Ishikawa (cell line): Measurements from ENCODE around the gene MGLL.

Source experiments
- EP300 ChIP-seq: IDR thresholded peaks from 2 replicates; pipeline ENCODE4 v1.6.1; 2012; ENCODE audit warnings: borderline replicate concordance
- REST ChIP-seq: IDR thresholded peaks from 2 replicates; pipeline ENCODE4 v1.6.1; 2012; ENCODE audit warnings: low read depth, mild to moderate bottlenecking
- USF1 ChIP-seq: IDR thresholded peaks from 2 replicates; pipeline ENCODE4 v1.6.1; 2012

GRCh38 chr3:127680146-127680661 lies 142.1 kb downstream of the MGLL start:
- TF ChIP-seq EP300, result no peak
- no peak for TF ChIP-seq USF1
- TF ChIP-seq REST, result no peak
